A673 (cell line): ENCODE measurements around the gene C19orf81. TPM values are rescaled to one million over a fixed set of nuclear protein-coding genes. Genes with fewer than 3 reads are reported as not detected.
"Not testable (repeated sequence)": the region's sequence is repeated elsewhere in the genome, so short reads cannot be mapped to it uniquely, and the experiment has no call there.

Source experiments
- BruUV-seq: library from RNA; stranded (reverse); fragments of 400-500 nt; replicated peaks from 2 replicates; lab custom pipeline; 2021; lab: Mats Ljungman, UMichigan
- CTCF ChIA-PET: fragments of 300-600 bp; sonication (Branson Sonifier 250); formaldehyde crosslinking; loops from one replicate; lab custom pipeline; 2022; ENCODE audit warnings: antibody characterized with exemption; lab: Charles Lee
- POLR2A ChIA-PET: fragments of 300-600 bp; sonication (Branson Sonifier 250); formaldehyde crosslinking; loops from one replicate; lab custom pipeline; 2022; ENCODE audit warnings: antibody characterized with exemption; ENCODE audit not compliant: low non-redundant PET; lab: Charles Lee
- DNase-seq: peaks from one replicate; pipeline ENCODE4 v3.0.0-alpha.2; 2015; ENCODE audit warnings: low spot score
- H3K27ac ChIP-seq: fragments of 200-600 bp; sonication (generic); 2 replicates; pipeline ENCODE4 v1.5.1; 2016; ENCODE audit warnings: mixed run types, low read depth, mild to moderate bottlenecking, mixed read lengths, antibody characterized with exemption, low read length; ENCODE audit not compliant: poor library complexity, severe bottlenecking
- H3K27me3 ChIP-seq: fragments of 200-600 bp; sonication (generic); replicated peaks from 2 replicates; pipeline ENCODE4 v1.6.1; 2017; ENCODE audit warnings: mixed run types, low read depth, mild to moderate bottlenecking, mixed read lengths, antibody characterized with exemption, low read length; ENCODE audit not compliant: insufficient read depth, poor library complexity
- H3K36me3 ChIP-seq: fragments of 200-600 bp; sonication (generic); 2 replicates; pipeline ENCODE4 v1.6.1; 2016; ENCODE audit warnings: mixed run types, mild to moderate bottlenecking, mixed read lengths, antibody characterized with exemption, low read length; ENCODE audit not compliant: insufficient read depth, poor library complexity, severe bottlenecking
- H3K4me1 ChIP-seq: fragments of 200-600 bp; sonication (generic); 2 replicates; pipeline ENCODE4 v1.6.1; 2017; ENCODE audit warnings: mixed run types, mild to moderate bottlenecking, mixed read lengths, antibody characterized with exemption, low read length; ENCODE audit not compliant: insufficient read depth, poor library complexity, severe bottlenecking
- H3K4me3 ChIP-seq: fragments of 200-600 bp; sonication (generic); 2 replicates; pipeline ENCODE4 v1.5.1; 2016; ENCODE audit warnings: low read depth, mixed run types, mild to moderate bottlenecking, mixed read lengths, low read length; ENCODE audit not compliant: poor library complexity, severe bottlenecking
- H3K9me3 ChIP-seq: fragments of 200-600 bp; sonication (generic); 2 replicates; pipeline ENCODE4 v1.6.1; 2016; ENCODE audit warnings: mixed run types, low read depth, mild to moderate bottlenecking, mixed read lengths, antibody characterized with exemption, low read length; ENCODE audit not compliant: poor library complexity, severe bottlenecking
- EZH2 ChIP-seq: fragments of 200-600 bp; sonication (generic); IDR thresholded peaks from 2 replicates; pipeline ENCODE4 v1.6.1; 2017; ENCODE audit warnings: borderline replicate concordance, low read depth, mild to moderate bottlenecking, mixed read lengths, antibody characterized with exemption, low read length; ENCODE audit not compliant: poor library complexity, severe bottlenecking
- intact Hi-C: fragments of 100-400 bp; cut with micrococcal nuclease; formaldehyde crosslinking; loops from one replicate; pipeline ENCODE4 v1.10.0; 2022; ENCODE audit not compliant: unreplicated experiment
- total RNA-seq: library from RNA; stranded (reverse); gene quantifications from 2 replicates; pipeline ENCODE4 v1.2.3, GENCODE V29; 2021
- TF ChIP-seq, protein P1 (sequence below): fragments of 300-800, 200-600 bp; sonication (generic); conservative IDR thresholded peaks from 2 replicates; pipeline ENCODE4 v1.5.1; 2017; ENCODE audit warnings: low read depth, mild to moderate bottlenecking, antibody characterized with exemption, low read length, moderate library complexity, mixed read lengths

C19orf81 gene
- total RNA-seq, 1 experiment from 2014 or later, result 6.2 TPM

GRCh38 chr19:50618379-50618778, 30.9 kb upstream of the C19orf81 start:
- CTCF ChIA-PET, result not testable (repeated sequence)

DNA sequence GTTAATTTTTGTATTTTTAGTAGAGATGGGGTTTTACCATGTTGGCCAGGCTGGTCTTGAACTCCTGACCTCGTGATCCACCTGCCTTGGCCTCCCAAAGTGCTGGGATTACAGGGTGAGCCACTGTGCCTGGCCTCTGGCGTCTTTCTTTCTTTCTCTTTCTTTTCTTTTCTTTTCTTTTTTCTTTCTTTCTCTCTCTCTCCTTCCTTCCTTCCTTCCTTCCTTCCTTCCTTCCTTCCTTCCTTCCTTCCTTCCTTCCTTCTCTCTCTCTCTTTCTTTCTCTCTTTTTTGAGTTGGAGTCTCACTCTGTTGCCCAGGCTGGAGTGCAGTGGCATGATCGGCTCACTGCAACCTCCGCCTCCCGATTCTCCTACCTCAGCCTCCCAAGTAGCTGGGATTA, 30.1 kb upstream of the C19orf81 start:
- POLR2A ChIA-PET, result not testable (repeated sequence)

More at GRCh38 chr19:50618379-50618778, 30.9 kb upstream of the C19orf81 start:
- DNase-seq, H3K27me3 ChIP-seq, POLR2A ChIA-PET, H3K4me3 ChIP-seq, intact Hi-C loops, H3K4me1 ChIP-seq, H3K27ac ChIP-seq, H3K9me3 ChIP-seq, BruUV-seq, H3K36me3 ChIP-seq: not testable (repeated sequence)

DNA sequence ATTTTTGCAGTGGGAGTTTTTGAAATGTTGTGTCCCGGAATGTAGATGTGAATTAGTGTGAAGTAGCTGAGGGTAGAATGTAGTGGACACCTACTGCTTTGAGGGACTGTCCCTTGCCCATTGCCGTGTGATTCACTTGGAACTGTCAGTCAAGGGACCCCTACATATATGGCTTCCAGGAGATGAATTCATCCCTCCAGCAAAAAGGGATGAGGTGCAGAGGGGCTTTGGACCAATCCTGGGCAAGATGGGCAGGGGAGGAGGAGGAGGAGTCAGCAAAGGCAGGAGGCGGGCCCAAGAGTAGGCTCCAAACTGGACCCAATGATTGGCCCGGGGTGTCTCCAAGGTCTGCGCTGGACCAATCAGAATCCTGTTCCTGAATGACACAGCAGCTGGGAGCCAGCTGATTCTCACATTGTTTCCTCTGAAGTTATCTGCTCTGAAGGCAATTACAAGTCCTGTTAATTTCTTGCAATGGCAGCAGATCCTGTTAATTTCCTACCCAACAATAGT, 28.8 kb upstream of the C19orf81 start:
- BruUV-seq, H3K4me3 ChIP-seq, POLR2A ChIA-PET, H3K36me3 ChIP-seq, CTCF ChIA-PET, H3K27me3 ChIP-seq, H3K9me3 ChIP-seq, DNase-seq, H3K27ac ChIP-seq, intact Hi-C loops, H3K4me1 ChIP-seq: not testable (repeated sequence)

More for the DNA sequence above, 30.1 kb upstream of the C19orf81 start:
- H3K27ac ChIP-seq, DNase-seq, CTCF ChIA-PET, BruUV-seq, H3K4me3 ChIP-seq, H3K9me3 ChIP-seq, H3K27me3 ChIP-seq, H3K4me1 ChIP-seq, H3K36me3 ChIP-seq, intact Hi-C loops: not testable (repeated sequence)

- BruUV-seq, result no TSS peak
- Histone ChIP-seq H3K27me3 (no peaks in the 10 kb centered on the region), H3K4me3 (no peak overlapping the region), H3K9me3 (no peaks in the 10 kb centered on the region), H3K27ac (no peak overlapping the region), H3K4me1 (no peaks in the 10 kb centered on the region), H3K36me3 (no peaks in the 10 kb centered on the region)
- CTCF ChIA-PET, result interaction anchor here (0.6 kb wide), 1 partner anchor 321 kb away, joined by 7 read pairs; no protein-coding TSS in a partner anchor
- DNase-seq, result no peak
- POLR2A ChIA-PET, result no interaction called here
- intact Hi-C loops, result no loop called here
- TF ChIP-seq EZH2, result no peak
- TF ChIP-seq, protein P1, sequence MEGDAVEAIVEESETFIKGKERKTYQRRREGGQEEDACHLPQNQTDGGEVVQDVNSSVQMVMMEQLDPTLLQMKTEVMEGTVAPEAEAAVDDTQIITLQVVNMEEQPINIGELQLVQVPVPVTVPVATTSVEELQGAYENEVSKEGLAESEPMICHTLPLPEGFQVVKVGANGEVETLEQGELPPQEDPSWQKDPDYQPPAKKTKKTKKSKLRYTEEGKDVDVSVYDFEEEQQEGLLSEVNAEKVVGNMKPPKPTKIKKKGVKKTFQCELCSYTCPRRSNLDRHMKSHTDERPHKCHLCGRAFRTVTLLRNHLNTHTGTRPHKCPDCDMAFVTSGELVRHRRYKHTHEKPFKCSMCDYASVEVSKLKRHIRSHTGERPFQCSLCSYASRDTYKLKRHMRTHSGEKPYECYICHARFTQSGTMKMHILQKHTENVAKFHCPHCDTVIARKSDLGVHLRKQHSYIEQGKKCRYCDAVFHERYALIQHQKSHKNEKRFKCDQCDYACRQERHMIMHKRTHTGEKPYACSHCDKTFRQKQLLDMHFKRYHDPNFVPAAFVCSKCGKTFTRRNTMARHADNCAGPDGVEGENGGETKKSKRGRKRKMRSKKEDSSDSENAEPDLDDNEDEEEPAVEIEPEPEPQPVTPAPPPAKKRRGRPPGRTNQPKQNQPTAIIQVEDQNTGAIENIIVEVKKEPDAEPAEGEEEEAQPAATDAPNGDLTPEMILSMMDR, result no peak
Measured at GRCh38 chr19:50624949-50625600, 24.2 kb upstream of the C19orf81 start.
